GM18867 (cell line): Measurements from ENCODE around the gene VN1R5.
A peak's percentile ranks its signal among the peaks of the same experiment; 100 is the strongest.
"Not testable (repeated sequence)": the region's sequence is repeated elsewhere in the genome, so short reads cannot be mapped to it uniquely, and the experiment has no call there.

Experiments
- ATAC-seq: cut with Tn5 transposase; IDR thresholded peaks from one replicate; pipeline ENCODE4 v1.9.1; 2021; ENCODE audit warnings: mild to moderate bottlenecking, moderate library complexity; ENCODE audit not compliant: unreplicated experiment

Gene VN1R5

GRCh38 chr1:247255772-247256171 lies at the start of gene VN1R5:
Gene VN1R5, plus strand, starts transcription at chr1:247256072.
- ATAC-seq = not testable (repeated sequence)

DNA sequence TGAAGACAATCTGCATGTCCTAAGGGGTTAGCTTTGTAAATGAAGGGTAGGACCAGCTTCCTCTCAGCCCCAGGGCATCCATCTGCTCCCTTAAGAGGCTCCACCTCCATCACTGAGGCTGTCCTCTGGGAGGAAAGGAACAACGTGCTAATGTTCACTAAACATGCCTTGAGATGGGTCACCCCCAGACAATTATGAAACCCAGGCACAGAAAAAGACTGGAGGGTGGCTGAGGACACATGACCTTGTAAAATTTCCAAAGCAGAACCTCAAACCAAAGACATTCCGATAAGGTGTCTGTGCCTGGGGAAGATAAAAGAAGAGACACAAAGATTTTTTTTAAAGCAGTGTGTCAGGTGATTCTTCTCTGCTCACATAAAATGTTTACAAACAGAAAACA lies 46.5 kb upstream of the VN1R5 start:
- ATAC-seq = no peak

GRCh38 chr1:247210062-247210375 lies 45.9 kb upstream of the VN1R5 start:
- peak; percentile 1 for ATAC-seq

- peak; percentile 86 for ATAC-seq
Measured at GRCh38 chr1:247210376-247211117, 45.3 kb upstream of the VN1R5 start.

DNA sequence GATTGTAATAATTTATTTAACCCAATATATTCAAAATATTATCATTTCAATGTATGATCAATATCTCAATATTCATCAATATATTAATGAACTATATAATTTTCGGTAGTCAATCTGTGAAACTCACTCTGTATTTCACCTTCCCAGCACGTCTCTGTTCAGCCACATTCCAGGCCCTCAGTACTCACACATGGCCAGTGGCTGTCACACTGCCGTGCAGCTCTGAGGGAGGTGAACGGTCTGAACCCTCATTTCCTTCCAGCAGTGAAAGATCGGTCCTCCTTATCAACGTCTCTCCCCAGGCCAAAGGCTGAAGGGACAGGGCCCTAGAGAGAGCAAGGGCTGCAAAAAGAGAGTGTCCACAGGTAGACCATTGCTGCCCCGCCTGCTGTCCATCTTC lies 44.5 kb upstream of the VN1R5 start:
- no peak for ATAC-seq

- peak; percentile 60 for ATAC-seq
Measured at GRCh38 chr1:247212012-247212411, 43.9 kb upstream of the VN1R5 start.

- ATAC-seq = peak; percentile 15
Measured at GRCh38 chr1:247212627-247213617, 43.0 kb upstream of the VN1R5 start.

- no peak for ATAC-seq
Measured at GRCh38 chr1:247216261-247216660, 39.6 kb upstream of the VN1R5 start.

DNA sequence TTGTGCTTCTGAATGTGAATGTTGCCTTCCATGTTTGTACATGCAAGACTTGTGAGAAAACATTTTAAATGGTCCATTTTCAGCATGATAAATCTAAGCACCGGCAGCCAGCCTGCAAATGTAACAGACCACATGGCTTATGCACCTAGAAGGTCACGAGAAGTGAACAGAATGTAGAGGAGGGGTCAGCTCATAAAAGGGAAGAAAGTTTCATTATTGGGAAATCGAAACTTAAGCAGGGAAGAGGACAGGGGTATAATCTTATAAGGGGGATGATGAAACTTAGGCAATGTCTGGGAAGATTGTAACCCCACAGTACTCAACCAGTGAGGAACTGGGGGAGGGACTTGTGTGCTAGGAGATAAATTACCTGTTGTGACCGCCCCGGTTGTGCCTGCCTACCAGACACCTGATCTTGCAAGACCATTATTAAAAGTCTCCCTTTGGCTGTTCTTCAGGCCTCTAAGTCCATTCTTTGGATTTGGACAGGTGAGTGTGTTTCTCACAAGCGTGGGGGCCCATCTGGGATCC lies 37.7 kb upstream of the VN1R5 start:
- ATAC-seq = no peak

DNA sequence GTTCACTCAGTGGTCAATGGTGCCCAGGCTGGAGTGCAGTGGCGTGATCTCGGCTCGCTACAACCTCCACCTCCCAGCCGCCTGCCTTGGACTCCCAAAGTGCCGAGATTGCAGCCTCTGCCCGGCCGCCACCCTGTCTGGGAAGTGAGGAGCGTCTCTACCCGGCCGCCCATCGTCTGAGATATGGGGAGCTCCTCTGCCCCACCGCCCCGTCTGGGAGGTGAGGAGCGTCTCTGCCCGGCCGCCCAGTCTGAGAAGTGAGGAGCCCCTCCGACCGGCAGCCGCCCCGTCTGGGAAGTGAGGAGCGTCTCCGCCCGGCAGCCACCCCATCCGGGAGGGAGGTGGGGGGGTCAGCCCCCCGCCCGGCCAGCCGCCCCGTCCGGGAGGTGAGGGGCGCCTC lies 35.6 kb upstream of the VN1R5 start:
- ATAC-seq = not testable (repeated sequence)

- no peak for ATAC-seq
Measured at GRCh38 chr1:247222840-247223239, 33.0 kb upstream of the VN1R5 start.

- ATAC-seq = no peak
Measured at GRCh38 chr1:247224822-247225221, 31.1 kb upstream of the VN1R5 start.

- ATAC-seq = no peak
Measured at GRCh38 chr1:247228133-247228532, 27.7 kb upstream of the VN1R5 start.

- ATAC-seq = no peak
Measured at GRCh38 chr1:247241691-247242090, 14.2 kb upstream of the VN1R5 start.

DNA sequence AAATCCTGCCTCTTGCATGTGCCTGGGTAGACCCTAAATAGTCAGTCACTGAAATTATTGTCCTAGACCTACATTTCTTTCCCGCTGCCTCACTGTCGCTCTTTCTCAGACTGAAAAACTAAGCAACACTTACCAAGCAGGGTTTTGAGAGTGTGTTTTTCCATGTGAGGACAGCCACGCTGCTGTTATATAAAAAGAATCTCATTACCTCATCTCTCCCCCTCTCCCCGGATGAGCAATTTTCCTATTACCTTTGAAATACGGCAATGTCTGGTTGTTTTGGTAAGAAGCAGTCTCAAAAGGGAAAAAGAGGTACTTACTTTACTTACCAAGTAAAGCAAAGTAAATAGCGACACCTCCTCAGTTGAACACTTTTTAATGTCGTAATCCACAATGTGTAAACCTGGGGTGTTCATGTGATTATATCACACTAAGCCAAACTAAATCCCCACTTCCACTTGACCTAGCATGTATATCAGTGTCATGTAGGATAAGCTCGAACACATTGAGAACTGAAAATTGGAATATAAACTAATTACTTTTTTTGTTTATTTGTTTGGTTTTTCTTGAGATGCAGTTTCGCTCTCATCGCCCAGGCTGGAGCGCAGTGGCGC lies 12.2 kb upstream of the VN1R5 start:
- ATAC-seq = no peak

DNA sequence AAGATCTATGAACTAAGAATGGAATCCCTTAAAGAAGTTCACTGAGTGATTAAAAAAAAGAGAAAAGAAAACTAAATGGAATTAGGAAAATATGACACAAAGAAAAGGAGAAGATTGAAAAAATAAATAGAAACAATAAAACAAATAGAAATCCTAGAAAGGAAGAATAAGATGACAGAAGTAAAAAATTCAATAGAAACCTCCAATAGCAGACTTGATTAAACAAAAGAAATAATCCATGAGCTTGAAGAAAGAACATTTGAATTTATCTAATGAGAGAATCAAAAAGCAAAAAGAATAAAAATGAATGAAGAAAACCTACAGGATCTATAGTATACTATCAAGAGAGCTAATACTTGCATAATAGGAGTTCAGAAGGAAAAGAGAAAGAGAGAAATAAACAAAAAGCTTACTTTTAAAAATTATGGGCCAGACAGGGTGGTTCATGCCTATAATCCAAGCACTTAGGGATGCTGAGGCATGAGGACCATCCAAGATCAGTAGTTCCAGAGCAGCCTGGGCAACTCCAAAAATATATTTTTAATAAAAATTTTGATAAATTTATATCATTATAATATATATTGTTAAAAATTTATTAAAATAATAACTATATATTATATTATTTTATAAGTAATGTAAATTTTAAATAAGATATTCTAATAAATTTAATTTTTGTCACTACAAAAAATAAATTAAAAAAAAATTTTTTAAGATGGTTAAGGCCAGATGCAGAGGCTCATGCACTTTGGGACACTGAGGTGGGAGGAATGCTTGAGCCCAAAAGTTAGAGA lies 9.4 kb upstream of the VN1R5 start:
- no peak for ATAC-seq

DNA sequence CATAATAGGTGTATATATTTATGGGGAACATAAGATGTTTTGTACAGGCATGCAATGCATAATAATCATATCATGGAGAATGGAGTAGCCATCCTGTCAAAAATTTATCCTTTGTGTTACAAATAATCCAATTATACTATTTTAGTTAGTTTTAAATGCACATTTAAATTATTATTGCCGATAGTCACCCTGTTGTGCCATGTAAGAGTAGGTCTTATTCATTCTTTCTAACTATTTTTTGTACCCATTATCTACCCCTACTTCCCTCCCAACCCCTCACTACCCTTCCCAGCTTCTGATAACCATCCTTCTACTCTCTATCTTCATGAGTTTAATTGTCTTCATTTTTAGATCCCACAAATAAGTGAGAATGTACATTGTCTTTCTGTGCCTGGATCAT lies 8.3 kb upstream of the VN1R5 start:
- no peak for ATAC-seq

GRCh38 chr1:247266053-247266452 lies 10.2 kb downstream of the VN1R5 start:
- ATAC-seq = no peak

GRCh38 chr1:247268390-247269045 lies 12.6 kb downstream of the VN1R5 start:
- ATAC-seq = no peak

DNA sequence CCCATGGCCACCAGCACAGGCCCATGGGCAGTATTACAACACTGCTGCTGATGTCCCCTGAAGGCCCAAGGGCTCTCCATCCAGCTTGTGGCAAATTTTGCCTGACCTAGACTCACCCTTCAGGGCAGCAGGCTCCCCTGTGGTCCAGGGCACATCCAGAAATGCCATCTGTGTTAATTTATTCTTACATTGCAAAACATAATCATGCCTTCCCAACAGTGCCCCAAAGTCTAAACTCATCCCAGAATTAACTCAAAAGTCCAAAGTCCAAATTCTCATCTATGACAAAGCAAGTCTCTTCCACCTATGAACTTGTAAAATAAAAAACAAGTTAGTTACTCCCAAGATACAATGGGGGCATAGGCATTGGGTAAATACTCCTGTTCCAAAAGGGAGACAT lies 13.3 kb downstream of the VN1R5 start:
- ATAC-seq = no peak
